WTC11 (cell line): ENCODE data around the gene SFMBT1.

ENCODE experiments used
- MXD4 ChIP-seq: fragments of 250-450 bp; sonication (Bioruptor Pico); IDR thresholded peaks from 2 replicates; pipeline ENCODE4 v1.8.0; 2021; ENCODE audit warnings: mild to moderate bottlenecking, moderate library complexity, borderline replicate concordance
- ZNF138 ChIP-seq: sonication (generic); formaldehyde crosslinking; conservative IDR thresholded peaks from 2 replicates; pipeline ENCODE4 v1.8.1; 2022; ENCODE audit warnings: mild to moderate bottlenecking, moderate library complexity, missing genetic modification reagents
- TF ChIP-seq, protein P1 (sequence below): sonication (generic); formaldehyde crosslinking; IDR thresholded peaks from 2 replicates; pipeline ENCODE4 v1.8.1; 2023; ENCODE audit warnings: mild to moderate bottlenecking, moderate library complexity, missing genetic modification reagents

DNA sequence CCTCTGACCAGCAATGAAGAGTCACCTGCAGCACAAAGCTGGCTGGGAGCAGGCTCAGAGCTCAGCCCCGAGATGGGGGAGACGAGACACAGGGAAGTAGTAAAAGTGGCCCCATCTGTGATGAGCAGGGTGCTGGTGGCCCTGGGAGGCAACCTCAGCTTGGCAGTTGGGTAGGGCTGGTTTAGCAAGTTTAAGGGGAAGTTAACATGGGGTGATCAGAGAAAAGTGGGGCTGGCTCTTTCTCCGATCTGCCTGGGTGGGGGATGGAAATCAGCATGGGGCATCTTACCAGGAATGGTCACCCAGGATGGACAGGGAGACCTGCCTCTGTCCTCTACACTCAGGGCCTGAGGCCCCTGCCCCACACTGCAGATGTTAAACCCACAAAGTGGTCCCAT, 29.9 kb upstream of the SFMBT1 start:
- TF ChIP-seq ZNF138 (CRISPR knock-in tag) (no peak), MXD4 (CRISPR knock-in tag) (no peak)
- TF ChIP-seq, protein P1, sequence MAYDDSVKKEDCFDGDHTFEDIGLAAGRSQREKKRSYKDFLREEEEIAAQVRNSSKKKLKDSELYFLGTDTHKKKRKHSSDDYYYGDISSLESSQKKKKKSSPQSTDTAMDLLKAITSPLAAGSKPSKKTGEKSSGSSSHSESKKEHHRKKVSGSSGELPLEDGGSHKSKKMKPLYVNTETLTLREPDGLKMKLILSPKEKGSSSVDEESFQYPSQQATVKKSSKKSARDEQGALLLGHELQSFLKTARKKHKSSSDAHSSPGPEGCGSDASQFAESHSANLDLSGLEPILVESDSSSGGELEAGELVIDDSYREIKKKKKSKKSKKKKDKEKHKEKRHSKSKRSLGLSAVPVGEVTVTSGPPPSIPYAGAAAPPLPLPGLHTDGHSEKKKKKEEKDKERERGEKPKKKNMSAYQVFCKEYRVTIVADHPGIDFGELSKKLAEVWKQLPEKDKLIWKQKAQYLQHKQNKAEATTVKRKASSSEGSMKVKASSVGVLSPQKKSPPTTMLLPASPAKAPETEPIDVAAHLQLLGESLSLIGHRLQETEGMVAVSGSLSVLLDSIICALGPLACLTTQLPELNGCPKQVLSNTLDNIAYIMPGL (CRISPR knock-in tag) = no peak
